Measurements from ENCODE around the gene SCFD1. TPM values are rescaled to one million over a fixed set of nuclear protein-coding genes. Genes with fewer than 3 reads are reported as not detected.
"Not testable (repeated sequence)": the region's sequence is repeated elsewhere in the genome, so short reads cannot be mapped to it uniquely, and the experiment has no call there.

The SCFD1 gene
- total RNA-seq, 4 donors from 2014 or later: 43.4 to 128 (median 84.3) TPM

GRCh38 chr14:30597504-30597903, 24.6 kb upstream of the SCFD1 start:
- no peak for DNase-seq
- Histone ChIP-seq H3K27me3 (no peaks in the 10 kb centered on the region), H3K4me1 (no peaks in the 10 kb centered on the region), H3K27ac (no peak overlapping the region), H3K9me3 (no peaks in the 10 kb centered on the region), H3K4me3 (no peak overlapping the region), H3K36me3 (peaks cover 0 to 17% (median 5%) of the 10 kb centered on the region in 4 donors)
- intact Hi-C loops (cut with DNase I; ENCODE audit: low total_unique reads): no loop called here
- TF ChIP-seq EP300 (IDR thresholded peaks at IDR 0.05; ENCODE audit: low read depth): no peak
- TF ChIP-seq CTCF (IDR thresholded peaks at IDR 0.05): no peak
- no peak for TF ChIP-seq POLR2A (IDR thresholded peaks at IDR 0.05)
- TF ChIP-seq POLR2AphosphoS5 (IDR thresholded peaks at IDR 0.05): no peak
- in situ Hi-C loops (cut with MboI; ENCODE audit: low pct_ligation_motif_present in 1 of 4, low pct_unique_long_range_greater_than_20kb in 1 of 4, low sequenced_read_pairs in 3 of 4): no loop called here

DNA sequence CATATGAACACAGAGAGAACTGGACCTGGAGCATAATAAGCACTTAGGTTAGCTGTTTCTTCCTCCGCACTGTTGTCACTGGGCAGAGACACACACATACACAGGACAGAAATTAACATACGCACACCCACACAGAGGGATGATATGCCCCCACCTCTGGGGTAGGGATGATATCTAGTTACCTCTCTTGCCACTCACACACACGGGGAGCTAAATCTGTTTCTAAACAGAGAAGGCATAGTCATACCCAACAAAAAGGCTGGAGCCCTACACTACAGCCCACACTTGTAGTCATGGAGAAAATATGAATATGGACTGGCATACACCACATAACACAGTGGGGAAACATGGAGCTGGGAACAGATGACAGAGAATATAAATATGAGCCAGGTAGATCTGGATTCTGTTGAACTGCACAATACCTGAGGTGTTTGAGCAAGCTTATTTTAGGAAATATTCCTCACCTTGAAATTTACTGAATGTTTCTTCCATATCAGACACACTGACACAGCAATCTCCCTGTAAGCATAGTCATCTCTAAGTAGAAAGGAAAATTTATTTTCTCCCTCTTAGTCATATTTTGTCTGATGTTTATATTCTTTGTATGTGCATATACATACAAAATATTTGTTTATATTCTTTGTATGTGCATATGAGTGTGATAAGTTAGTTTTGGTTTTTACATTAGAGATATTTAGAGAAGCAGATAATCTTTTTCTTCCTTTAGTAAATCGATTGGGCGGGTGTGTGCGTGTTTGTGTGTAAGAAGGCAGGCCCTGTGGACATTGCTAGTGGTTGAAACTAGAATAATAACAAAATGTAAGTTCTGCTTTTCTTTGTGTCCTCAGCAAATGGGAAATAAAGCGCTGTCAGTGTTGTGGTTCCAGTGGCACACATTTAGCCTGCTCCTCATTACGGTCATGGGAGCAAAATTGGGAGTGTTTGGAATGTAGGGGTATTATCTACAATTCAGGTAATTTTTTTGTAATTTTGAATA, 20.9 kb upstream of the SCFD1 start:
- in situ Hi-C loops (cut with MboI; ENCODE audit: low pct_ligation_motif_present in 1 of 4, low pct_unique_long_range_greater_than_20kb in 1 of 4, low sequenced_read_pairs in 3 of 4) (no loop called here), intact Hi-C loops (cut with DNase I; ENCODE audit: low total_unique reads) (no loop called here)
- no peaks in the 10 kb centered on the region for H3K9me3 ChIP-seq
- TF ChIP-seq POLR2A (IDR thresholded peaks at IDR 0.05): no peak
- TF ChIP-seq POLR2AphosphoS5 (IDR thresholded peaks at IDR 0.05): no peak
- no peak for TF ChIP-seq CTCF (IDR thresholded peaks at IDR 0.05)
- no peak for TF ChIP-seq EP300 (IDR thresholded peaks at IDR 0.05; ENCODE audit: low read depth)
- WGBS, 2 donors (ENCODE audit: low coverage in 1 of 2): 86 to 92% methylated on average over 8 of the region's 8 CpGs
- no peak overlapping the region for H3K27ac ChIP-seq
- no peaks in the 10 kb centered on the region for H3K4me1 ChIP-seq
- no peak for DNase-seq
- peaks cover 0 to 28% (median 6%) of the 10 kb centered on the region in 4 donors for H3K36me3 ChIP-seq
- no peak overlapping the region for H3K4me3 ChIP-seq
- H3K27me3 ChIP-seq: no peaks in the 10 kb centered on the region

DNA sequence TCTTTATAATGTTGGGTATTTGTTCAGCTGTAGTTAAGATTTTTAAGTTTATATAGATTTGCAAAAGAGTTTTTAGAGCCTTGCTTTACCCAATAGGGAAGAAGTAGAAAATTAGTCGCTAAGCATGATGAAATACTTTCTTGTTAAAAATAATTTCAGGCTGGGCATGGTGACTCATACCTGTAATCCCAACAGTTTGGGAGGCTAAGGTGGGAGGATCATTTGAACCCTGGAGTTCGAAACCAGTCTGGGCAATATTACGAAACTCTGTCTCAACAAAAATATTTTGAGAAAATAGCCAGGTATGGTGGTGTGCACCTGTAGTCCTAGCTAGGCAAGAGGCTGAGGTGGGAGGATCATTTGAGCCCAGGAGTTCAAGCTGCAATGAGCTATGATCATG, 18.7 kb upstream of the SCFD1 start:
- Histone ChIP-seq H3K4me1 (peaks cover 0 to under 1% (median 0%) of the 10 kb centered on the region in 4 donors), H3K27me3 (no peaks in the 10 kb centered on the region), H3K36me3 (peaks cover 0 to 24% (median 6%) of the 10 kb centered on the region in 4 donors), H3K9me3 (no peaks in the 10 kb centered on the region), H3K4me3 (no peak overlapping the region), H3K27ac (no peak overlapping the region)
- intact Hi-C loops (cut with DNase I; ENCODE audit: low total_unique reads): no loop called here
- TF ChIP-seq CTCF (IDR thresholded peaks at IDR 0.05) (no peak), POLR2A (IDR thresholded peaks at IDR 0.05) (no peak), POLR2AphosphoS5 (IDR thresholded peaks at IDR 0.05) (no peak), EP300 (IDR thresholded peaks at IDR 0.05; ENCODE audit: low read depth) (no peak)
- in situ Hi-C loops (cut with MboI; ENCODE audit: low pct_ligation_motif_present in 1 of 4, low pct_unique_long_range_greater_than_20kb in 1 of 4, low sequenced_read_pairs in 3 of 4): no loop called here
- DNase-seq: no peak
- 90 to 93% methylated on average over 3 of the region's 3 CpGs for WGBS, 2 donors (ENCODE audit: low coverage in 1 of 2)

DNA sequence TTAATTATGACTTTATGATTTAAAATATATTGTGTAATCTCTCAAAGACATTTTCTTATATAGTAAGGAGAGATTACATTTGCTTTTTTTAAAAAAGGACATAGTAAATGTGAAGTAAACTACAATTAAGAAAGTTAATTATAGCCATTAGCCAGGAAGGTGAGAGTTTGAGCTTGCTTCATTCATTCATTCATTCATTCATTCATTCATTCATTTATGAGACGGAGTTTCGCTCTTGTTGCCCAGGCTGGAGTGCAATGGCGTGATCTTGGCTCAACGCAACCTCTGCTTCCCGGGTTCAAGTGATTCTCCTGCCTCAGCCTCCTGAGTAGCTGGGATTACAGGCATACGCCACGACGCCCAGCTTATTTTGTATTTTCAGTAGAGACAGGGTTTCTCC, 17.4 kb upstream of the SCFD1 start:
- in situ Hi-C loops (cut with MboI; ENCODE audit: low pct_ligation_motif_present in 1 of 4, low pct_unique_long_range_greater_than_20kb in 1 of 4, low sequenced_read_pairs in 3 of 4); H3K4me3 ChIP-seq; DNase-seq; intact Hi-C loops (cut with DNase I; ENCODE audit: low total_unique reads); H3K27me3 ChIP-seq; H3K4me1 ChIP-seq; H3K9me3 ChIP-seq; H3K27ac ChIP-seq: not testable (repeated sequence)
- peaks cover 0 to 20% (median 6%) of the 10 kb centered on the region in 4 donors for H3K36me3 ChIP-seq
- 92 to 95% methylated on average over 2 to 8 of the region's 8 CpGs for whole genome bisulfite sequencing, 2 donors (ENCODE audit: low coverage in 1 of 2)

All from transverse colon (tissue), 4 donors.